GM12892 (cell line): ENCODE measurements around the gene TLE3.

Experiments
- POLR2A ChIP-seq: IDR thresholded peaks from 2 replicates; pipeline ENCODE4 v1.6.1; 2011; ENCODE audit warnings: low read depth, low read length, control low read depth
- POLR2AphosphoS5 ChIP-seq: IDR thresholded peaks from 2 replicates; pipeline ENCODE4 v1.6.1; 2011; ENCODE audit warnings: low read depth, low read length, control low read depth

DNA sequence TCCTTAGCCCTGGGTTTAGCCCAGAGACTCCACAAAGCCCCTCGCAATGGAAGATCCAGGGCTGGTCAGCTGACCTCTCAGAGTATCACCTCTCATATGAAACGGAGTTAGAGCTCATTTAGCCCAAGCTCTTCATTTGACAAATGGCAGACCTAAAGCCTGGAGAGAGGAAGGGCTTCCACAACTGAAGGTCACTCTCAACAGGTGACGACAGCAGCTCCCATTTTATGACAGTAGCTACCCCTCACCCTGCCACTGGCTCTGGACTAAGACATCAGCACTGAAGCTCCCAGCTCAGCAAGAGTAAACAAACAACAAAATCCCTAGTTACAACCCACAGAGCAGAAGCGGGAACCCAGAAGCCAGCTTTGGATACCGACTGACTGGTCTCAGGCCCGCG, 33.7 kb downstream of the TLE3 start:
- TF ChIP-seq POLR2AphosphoS5 (no peak), POLR2A (no peak)
